ENCODE data around the gene MRPS31.

- TF ChIP-seq REST (IDR thresholded peaks at IDR 0.05; ENCODE audit: insufficient read depth in 1 of 2, low read depth in 2 of 2, low read length in 2 of 2) (no peak), SIN3A (IDR thresholded peaks at IDR 0.05; ENCODE audit: borderline replicate concordance, insufficient read depth, low read length) (no peak), TAF1 (IDR thresholded peaks at IDR 0.05; ENCODE audit: borderline replicate concordance, insufficient read depth, low read length) (no peak)
Measured at GRCh38 chr13:40787062-40787461, 16.1 kb upstream of the MRPS31 start.

Data from PFSK-1 (cell line).